Measurements from ENCODE around the gene ZIC1.

ZIC1 gene

GRCh38 chr3:147410116-147410525 lies 956 bp downstream of the ZIC1 start:
- no peak for DNase-seq (ENCODE audit: low read depth in 2 of 2)

DNA sequence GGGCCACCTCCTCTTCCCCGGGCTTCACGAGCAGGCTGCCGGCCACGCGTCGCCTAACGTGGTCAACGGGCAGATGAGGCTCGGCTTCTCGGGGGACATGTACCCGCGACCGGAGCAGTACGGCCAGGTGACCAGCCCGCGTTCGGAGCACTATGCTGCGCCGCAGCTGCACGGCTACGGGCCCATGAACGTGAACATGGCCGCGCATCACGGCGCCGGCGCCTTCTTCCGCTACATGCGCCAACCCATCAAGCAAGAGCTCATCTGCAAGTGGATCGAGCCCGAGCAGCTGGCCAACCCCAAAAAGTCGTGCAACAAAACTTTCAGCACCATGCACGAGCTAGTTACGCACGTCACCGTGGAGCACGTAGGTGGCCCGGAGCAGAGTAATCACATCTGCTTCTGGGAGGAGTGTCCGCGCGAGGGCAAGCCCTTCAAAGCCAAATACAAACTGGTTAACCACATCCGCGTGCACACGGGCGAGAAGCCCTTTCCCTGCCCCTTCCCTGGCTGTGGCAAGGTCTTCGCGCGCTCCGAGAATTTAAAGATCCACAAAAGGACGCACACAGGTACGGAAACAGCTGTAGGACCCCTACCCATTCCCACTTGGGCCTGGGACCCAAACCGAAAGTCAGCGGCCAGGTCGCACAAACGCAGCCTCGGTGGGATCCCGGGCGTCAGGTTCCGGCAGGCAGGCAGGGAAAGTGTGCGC lies 1.5 kb downstream of the ZIC1 start:
- no peak for DNase-seq (ENCODE audit: low read depth in 2 of 2)

DNA sequence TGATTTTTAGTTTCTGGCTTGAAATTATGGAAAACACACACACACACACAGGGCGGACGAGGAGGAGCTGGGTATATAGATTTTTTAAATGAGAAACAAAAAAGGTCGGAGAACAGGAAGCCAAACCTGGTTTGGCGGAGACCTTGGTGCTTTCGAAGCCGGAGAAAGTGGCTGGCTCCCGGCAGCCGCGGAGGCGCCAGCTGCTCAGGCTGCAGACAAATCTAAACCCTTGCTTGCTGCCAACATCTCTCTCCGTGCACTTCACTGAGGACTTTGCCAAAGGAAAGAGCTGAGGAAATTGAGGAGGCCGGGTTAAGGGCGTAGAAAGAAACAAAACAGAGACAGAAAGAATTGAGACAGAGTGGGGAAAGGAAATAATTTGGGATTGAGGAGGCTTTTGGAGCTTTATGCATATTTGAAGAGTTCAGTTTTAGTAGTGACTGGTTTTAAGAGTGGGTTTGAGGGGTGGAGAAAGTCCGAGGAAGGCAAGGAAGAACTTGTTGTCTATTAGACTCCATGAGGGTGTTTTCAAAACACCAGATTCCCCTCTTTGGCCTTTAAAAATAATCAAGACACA lies 2.2 kb downstream of the ZIC1 start:
- no peak for DNase-seq (ENCODE audit: low read depth in 2 of 2)

- no peak for DNase-seq (ENCODE audit: low read depth in 2 of 2)
Observed at GRCh38 chr3:147411815-147412241, 2.7 kb downstream of the ZIC1 start.

DNA sequence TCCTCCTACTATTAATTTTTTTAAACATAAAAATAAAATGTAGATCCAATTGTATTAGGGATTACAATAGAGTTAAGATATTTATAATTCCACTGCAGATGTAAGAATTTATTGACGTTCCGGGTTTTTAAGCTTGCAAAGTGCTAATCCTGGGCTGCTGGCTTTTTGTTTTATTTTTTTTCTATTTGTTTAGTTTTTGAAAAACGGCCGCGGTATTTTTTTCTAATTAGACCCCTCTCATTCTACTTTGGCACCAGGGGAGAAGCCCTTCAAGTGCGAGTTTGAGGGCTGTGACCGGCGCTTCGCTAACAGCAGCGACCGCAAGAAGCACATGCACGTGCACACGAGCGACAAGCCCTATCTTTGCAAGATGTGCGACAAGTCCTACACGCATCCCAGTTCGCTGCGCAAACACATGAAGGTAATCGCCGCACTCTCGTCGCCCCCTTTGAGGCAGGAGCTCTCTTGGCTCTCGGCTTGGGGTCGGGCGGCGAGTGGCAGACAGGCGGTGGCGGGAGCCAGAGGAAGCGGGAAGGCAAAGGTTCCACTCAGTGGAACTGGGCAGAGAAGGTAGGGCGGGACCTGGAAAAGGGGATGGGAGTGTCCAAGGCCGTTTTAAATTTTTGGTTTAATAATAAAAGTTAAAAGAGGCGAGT lies 3.2 kb downstream of the ZIC1 start:
- DNase-seq (ENCODE audit: low read depth in 2 of 2) = no peak

- no peak for DNase-seq (ENCODE audit: low read depth in 2 of 2)
Observed at GRCh38 chr3:147412917-147413685, 3.9 kb downstream of the ZIC1 start.

DNA sequence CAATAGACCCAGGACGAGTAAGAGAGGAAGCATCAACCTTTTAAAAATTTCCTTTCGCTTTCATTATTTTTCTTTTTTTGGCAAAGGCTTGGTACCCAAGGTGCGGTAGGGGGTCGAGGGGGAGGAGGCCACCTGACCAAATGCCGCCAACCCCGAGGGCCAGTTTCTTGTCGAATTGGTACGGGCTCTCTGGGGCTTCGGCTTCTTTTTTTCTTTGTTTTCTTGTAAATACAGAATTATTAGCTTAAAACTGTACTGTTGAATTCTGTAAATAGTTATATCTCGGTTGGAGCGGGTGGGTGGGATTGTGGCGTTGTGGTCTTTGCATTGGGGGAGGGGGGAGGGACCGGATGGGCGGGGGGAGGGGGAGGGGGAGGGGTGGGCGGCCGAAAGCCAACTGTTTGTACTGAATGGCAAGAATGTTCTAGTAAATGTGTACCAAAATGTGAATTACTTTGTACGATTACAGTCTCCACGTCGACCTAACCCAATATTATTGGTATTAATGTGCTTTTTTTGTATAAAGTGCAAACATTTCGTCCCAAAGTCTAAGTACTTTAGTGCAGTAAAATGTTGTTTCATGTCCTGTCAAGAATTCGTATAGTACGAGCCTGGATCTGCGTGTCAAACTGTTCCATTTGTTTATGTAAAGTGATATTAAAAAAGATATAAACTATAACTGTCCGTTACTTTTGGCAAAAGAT lies 4.7 kb downstream of the ZIC1 start:
- no peak for DNase-seq (ENCODE audit: low read depth in 2 of 2)

DNA sequence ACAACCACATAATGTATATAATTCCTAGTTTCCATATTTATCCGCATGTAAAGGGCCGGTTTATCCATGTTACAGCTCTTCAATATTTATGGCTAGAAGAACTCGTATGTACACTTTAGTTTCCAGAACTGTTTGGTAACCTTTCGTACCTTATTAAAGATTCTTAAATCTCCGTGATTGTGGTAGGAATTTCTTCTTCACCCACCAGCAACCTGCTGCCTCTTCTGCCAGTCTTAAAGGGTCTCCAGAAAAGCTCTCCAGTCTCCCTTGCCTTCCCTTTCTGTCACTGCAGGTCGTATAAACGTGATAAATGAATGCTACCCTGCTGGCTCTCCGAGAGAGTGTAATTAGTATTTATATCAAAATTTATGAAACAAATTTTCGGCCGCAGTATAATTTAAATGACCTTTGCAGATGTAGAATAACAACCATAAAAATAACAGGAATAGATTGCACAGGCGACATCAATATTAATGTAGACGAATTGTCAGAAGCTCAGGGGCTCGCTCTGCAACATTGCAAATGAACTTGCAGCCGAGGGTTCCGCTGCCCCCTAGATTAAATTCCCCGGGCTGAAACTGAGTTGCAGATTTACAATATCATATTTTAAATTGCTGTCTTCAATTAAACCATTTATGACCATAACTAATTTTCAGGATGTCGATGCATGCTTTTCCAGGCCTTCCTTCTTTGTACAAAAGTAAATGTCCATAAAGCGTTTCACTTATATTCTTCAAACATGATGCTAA lies 5.4 kb downstream of the ZIC1 start:
- DNase-seq (ENCODE audit: low read depth in 2 of 2) = no peak

DNA sequence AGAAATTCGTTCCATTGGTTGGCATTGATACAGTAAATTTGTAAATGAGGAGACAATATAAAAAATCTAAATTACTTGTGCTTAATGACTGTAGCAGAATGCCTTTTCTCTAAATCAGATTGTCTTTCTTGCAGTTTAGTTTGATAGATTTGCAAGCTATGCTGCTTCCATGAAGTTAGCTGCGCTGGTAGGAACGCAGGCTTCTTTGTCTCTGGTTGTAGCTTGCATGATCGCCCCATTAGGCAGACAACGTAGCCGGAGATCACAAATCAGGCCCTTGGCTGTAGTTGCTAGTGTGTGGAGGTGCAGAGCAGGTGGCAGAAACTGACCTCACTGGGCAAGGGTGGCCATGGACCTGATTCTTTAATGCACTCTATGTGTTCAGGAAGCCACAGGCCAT lies 6.1 kb downstream of the ZIC1 start:
- no peak for DNase-seq (ENCODE audit: low read depth in 2 of 2)

DNA sequence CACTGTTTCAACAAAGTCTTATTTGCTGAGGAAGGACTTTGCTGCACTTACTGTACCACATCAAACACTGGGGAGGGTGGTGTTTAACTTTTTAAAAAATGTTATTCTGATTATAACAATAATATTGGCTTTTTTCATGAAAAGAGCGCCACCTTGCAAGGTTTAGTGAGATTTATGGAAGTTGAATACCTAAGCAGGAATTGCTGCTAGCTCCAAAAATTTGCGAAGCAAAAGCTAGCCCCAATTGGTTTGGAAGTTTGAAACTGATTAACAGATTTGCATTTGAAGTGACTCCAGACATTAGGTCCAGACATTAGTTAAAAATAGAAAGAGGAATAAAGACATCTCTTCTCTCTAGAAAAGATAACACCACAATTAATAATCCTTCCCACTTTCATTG lies 6.7 kb downstream of the ZIC1 start:
- DNase-seq (ENCODE audit: low read depth in 2 of 2) = no peak

GRCh38 chr3:147416931-147417330 lies 7.8 kb downstream of the ZIC1 start:
- DNase-seq (ENCODE audit: low read depth in 2 of 2) = no peak

GRCh38 chr3:147417551-147418295 lies 8.6 kb downstream of the ZIC1 start:
- no peak for DNase-seq (ENCODE audit: low read depth in 2 of 2)

GRCh38 chr3:147418371-147418781 lies 9.2 kb downstream of the ZIC1 start:
- no peak for DNase-seq (ENCODE audit: low read depth in 2 of 2)

DNA sequence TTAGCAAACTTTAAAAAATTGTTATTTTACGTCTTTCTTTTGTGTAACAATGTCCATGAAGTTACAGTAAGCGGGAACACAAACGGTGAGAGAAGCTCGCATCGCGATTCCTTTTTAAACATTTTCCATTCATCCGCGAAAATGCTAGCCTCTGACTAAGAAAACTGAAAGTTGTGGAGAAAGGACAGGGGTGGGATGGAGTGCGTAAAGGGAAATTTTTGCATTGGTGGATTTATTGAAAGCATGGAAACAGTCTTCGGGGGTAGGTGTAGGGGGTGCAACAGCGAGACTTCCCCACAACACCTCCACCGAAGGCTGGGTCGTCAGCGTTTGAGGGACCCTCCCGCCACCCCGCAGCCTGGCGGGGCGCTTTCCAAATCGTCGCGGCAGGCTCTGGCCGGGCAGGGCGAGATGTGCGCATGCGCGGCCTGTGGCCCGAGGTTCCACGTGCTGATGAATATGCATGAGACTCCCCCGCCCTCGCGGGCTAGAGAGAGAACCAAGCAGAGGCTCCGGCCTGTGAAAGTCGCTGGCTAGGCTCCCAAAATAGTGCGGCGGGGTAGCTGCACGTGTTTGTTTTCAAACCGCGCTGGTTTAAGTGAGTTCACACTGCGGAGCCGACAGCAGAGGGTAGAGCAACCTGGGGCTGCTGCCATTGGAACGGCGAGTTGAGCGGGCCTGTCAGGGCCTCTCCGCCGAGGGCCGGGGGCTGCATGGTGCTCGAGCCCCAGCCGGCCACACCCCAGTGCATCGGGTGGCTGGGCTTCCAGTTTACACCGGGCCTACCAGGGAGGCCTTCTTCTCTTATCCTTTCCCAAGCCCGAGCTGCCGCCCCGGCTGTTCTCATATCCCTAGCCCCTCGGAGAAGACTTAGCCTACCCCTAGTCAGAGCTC lies 9.9 kb downstream of the ZIC1 start:
- no peak for DNase-seq (ENCODE audit: low read depth in 2 of 2)

- DNase-seq (ENCODE audit: low read depth in 2 of 2) = no peak
Observed at GRCh38 chr3:147419781-147420224, 10.6 kb downstream of the ZIC1 start.

DNA sequence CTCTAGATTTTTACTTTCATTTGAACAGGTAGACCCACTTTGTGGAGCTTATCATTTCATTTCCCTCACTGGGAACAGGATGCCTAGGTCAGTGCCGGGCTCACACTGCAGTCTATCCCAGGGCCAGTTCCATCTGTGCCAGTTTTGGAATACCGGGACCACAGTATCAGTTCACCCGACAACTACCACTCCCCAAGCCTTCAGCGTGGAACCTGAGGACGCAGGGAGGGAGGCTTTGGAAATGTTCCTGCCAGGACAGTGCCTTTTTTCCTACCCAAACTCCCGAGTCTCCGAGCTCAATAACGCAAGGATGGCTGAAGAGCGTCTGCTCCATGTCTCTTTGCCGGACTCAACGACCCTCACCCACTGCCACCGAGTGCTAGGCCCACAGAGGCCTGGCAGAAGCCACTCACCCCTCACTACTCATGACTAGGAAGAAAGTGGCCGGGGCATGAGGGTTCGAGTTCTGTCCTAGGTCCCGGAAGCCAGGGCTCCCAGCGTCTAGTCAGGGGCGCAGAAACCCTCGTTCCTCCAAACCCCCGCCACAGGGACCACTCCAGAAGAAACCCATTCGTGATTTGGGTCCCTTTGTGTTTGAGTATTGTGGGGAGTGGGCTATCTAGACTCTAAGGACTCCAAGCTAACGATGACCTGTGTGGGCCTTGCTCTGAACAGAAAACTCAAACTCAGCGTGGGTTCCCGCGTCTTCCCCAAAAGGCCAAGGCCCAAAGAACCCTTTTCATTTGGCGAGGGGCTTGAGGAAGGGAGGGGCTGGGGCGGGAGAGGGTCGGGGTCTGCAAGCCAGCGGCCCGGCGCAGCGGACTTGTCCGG lies 11.4 kb downstream of the ZIC1 start:
- no peak for DNase-seq (ENCODE audit: low read depth in 2 of 2)

DNA sequence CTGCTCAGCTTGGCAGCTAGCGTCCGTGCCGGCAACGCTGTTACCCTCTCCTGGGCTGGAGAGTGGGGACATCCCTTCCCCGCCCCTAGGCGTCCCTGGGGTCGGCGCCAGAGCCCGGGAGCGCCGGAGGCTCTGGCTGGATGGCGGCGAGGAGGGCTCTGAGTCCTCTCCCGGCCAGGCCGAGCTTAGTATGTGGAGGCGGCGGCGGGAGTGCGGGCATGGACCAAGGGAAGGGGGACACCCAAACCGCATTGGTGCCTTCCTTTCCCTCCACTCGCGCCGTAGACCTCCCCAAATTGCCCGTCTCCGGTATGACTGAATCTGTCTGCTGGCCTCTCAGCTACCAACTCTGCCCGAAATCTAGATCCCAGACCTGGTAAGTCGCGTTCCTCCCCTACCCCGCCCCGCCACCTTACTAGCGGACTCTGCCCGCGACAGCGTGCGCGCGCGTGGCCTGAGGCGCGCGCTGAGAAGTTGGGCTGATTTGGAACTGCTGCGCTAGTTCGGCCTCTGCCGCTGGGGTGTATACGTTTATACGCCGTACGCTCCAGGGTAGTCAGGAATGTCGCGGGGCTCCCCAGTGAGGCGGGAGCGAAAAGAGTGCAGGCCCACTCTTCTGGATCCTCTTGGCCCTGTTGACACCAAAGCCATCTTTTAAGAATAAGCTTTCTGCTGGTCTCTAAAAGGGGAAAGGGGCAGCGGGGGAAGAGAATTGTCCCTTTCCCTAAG lies 12.2 kb downstream of the ZIC1 start:
- DNase-seq (ENCODE audit: low read depth in 2 of 2) = no peak

GRCh38 chr3:147422196-147422595 lies 13.0 kb downstream of the ZIC1 start:
- DNase-seq (ENCODE audit: low read depth in 2 of 2) = no peak
